ENCODE results near the gene NDUFB10.
"Not testable (repeated sequence)": the region's sequence is repeated elsewhere in the genome, so short reads cannot be mapped to it uniquely, and the experiment has no call there.

The NDUFB10 gene

DNA sequence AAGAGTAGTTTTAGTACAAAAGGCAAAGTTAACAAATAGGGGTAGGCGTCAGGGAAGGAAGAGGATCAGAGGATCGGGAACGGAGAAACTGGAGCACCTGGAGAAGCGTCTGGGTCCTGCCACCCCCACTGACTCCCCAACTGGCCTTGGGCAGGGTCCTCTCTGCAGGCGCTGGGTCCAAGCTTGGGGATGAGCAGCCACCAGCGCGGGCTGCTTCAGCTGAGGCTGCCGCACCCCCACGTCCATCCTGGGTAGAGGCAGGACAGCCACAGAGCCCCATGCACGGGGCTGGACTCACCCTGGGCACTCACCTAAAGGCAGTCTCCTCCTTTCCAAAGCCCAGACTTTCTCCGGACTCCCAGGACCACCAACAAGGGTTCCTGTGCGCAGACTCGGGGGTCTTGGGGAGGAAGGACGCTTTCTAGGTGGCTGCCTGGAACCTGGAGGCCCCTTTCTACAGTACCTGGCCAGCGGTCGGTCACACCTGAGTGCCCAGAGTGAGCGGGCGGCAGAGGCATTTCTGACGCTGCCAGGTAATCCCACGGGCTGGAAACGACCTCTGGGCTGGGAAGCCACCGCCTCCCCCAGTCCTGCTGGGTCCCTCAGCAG is 42.2 kb upstream of the NDUFB10 start:
- Histone ChIP-seq H3K4me1 (ENCODE audit: control insufficient read depth in 1 of 2, insufficient read depth in 2 of 2, low read length in 2 of 2) (peaks cover 20 to 25% of the 10 kb centered on the region in 2 donors), H3K9ac (ENCODE audit: low read depth in 1 of 2, low read length in 2 of 2) (no peak overlapping the region), H3K4me3 (ENCODE audit: low read depth in 1 of 2, low read length in 2 of 2) (no peak overlapping the region), H3K36me3 (ENCODE audit: control insufficient read depth in 1 of 2, insufficient read depth in 2 of 2, low read length in 2 of 2) (no peaks in the 10 kb centered on the region), H3K9me3 (ENCODE audit: control insufficient read depth in 1 of 2, low read length in 2 of 2) (no peaks in the 10 kb centered on the region), H3K27ac (ENCODE audit: low read depth, low read length) (no peak overlapping the region), H3K27me3 (ENCODE audit: control insufficient read depth in 1 of 2, insufficient read depth in 2 of 2, low read length in 2 of 2) (peaks cover 51 to 53% of the 10 kb centered on the region in 2 donors)

DNA sequence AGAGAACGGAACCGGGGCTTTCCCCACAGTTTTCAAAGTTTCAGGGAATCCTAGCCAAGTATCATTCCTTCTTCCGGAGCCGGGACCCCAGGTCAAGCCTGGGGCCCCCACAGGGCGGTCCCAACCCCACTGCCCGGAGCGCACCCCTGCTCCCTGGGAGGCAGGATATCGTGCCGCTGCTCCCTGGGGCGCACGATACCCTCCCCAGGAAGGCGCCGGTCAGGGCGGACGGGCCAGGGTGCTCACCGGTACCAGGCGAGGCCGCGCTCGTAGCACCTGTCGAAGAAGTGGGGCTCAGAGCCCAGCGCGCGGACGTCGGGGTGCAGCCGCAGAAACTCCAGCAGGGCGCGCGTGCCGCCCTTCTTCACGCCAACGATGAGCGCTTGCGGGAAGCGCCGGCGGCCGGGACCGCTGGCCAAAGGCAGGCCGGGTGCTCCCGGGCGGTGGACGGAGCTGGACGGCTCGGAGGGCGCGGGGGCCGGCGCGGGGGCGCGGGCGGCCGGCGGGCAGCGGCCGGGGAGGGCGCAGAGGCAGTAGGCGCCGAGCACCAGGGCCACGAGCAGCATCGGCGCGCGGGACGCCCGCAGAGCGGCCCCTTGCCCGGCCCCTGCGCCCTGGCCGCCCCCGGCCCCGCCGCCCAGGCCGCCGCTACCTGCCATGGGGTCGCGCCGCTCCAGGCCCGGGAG is 41.5 kb upstream of the NDUFB10 start:
- Histone ChIP-seq H3K27me3 (ENCODE audit: control insufficient read depth in 1 of 2, insufficient read depth in 2 of 2, low read length in 2 of 2) (peaks cover 54 to 60% of the 10 kb centered on the region in 2 donors), H3K27ac (ENCODE audit: low read depth, low read length) (no peak overlapping the region), H3K4me1 (ENCODE audit: control insufficient read depth in 1 of 2, insufficient read depth in 2 of 2, low read length in 2 of 2) (peaks cover 15 to 21% of the 10 kb centered on the region in 2 donors), H3K9ac (ENCODE audit: low read depth in 1 of 2, low read length in 2 of 2) (no peak overlapping the region), H3K36me3 (ENCODE audit: control insufficient read depth in 1 of 2, insufficient read depth in 2 of 2, low read length in 2 of 2) (no peaks in the 10 kb centered on the region), H3K4me3 (ENCODE audit: low read depth in 1 of 2, low read length in 2 of 2) (no peak overlapping the region), H3K9me3 (ENCODE audit: control insufficient read depth in 1 of 2, low read length in 2 of 2) (no peaks in the 10 kb centered on the region)

DNA sequence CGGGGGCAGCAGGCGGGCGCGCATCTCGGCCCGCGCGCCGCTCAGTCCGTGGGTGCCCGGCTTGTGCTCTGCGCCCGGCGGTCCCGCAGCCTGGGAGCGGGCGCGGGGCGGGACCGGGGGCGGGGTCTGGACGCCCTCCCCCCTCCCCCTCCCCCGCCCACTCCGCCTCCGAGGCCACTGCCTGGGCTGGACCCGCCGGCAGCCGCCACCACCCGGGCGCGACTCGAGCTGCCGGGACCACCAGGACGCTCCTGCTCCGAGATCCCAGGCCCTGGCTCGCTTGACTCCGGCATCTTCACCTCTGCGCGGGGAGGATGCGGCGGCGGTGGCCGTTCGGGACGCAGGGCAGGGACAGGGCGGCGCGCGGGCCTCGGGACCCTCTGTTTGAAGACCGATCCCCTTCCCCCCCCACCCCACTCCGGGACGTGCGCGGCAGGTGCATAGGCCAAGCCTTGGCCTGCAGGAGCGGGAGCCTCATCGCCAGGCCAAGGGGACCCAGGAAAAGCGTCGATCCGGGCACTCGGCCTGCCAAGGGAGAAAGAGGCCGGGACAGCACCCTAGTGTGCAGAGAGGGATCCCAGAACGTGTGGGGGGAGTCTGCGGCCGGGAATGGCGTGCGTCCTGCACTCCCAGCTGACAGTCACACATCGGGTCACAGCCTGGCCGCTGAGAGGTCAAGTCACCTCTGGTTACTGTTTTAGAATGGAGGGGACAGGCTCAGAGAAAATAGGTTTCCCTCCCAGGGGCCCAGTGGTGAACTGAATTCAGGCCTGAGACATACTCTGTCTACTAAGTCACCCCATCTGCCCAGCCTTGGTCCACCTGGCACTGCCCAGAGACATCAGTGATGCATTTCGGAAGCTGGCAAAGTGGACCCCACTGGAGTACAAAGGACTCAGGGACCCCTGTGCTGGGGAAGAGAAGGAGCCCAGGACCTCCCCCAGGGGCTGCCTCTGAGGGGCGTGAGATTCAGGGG is 40.7 kb upstream of the NDUFB10 start, which contains the start of gene HS3ST6:
HS3ST6 (minus strand) TSS at position 65 of the 976 bp plus-strand sequence. CDS start 92 bp downstream, outside the sequence.
- Histone ChIP-seq H3K27me3 (ENCODE audit: control insufficient read depth in 1 of 2, insufficient read depth in 2 of 2, low read length in 2 of 2) (peaks cover 60 to 68% of the 10 kb centered on the region in 2 donors), H3K4me3 (ENCODE audit: low read depth in 1 of 2, low read length in 2 of 2) (no peak within 1 kb of the TSS), H3K27ac (ENCODE audit: low read depth, low read length) (no peak within 1 kb of the TSS), H3K36me3 (ENCODE audit: control insufficient read depth in 1 of 2, insufficient read depth in 2 of 2, low read length in 2 of 2) (no peaks in the 10 kb centered on the region), H3K9me3 (ENCODE audit: control insufficient read depth in 1 of 2, low read length in 2 of 2) (no peaks in the 10 kb centered on the region), H3K9ac (ENCODE audit: low read depth in 1 of 2, low read length in 2 of 2) (no peak within 1 kb of the TSS), H3K4me1 (ENCODE audit: control insufficient read depth in 1 of 2, insufficient read depth in 2 of 2, low read length in 2 of 2) (peaks cover 10 to 23% of the 10 kb centered on the region in 2 donors)

DNA sequence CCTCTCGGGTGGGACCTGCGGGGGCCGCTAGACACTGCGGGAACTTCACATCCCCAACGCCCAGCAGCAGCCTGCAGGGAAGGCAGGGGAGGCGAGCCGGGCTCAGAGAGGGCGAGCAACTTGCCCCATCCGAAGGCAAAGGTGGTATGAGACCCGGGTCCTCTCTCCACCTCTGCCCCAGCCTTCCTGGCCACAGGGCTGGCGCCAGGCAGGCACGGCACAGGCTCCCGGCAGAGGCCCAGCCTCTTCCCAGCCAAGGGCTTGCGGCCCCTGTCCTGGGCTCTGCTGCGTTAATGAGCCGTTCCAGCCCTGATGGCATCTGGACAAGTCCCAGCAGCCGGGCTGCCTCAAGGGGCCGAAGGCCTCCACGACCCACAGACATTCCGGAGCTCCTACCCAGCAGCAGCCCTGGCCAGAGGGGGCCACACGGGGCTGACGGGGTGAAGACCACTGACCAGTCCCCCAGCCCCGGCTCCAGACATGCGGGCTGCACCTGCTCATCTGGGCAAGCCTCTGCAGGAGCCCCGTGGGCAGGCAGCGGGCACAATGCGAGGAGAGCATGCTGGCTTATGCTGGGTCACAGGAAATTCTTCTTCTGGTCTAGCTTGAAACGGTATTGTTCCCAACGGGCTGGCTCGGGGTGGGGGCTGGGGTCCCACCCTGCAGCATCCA is 39.9 kb upstream of the NDUFB10 start:
- peaks cover 60 to 70% of the 10 kb centered on the region in 2 donors for H3K27me3 ChIP-seq (ENCODE audit: control insufficient read depth in 1 of 2, insufficient read depth in 2 of 2, low read length in 2 of 2)

DNA sequence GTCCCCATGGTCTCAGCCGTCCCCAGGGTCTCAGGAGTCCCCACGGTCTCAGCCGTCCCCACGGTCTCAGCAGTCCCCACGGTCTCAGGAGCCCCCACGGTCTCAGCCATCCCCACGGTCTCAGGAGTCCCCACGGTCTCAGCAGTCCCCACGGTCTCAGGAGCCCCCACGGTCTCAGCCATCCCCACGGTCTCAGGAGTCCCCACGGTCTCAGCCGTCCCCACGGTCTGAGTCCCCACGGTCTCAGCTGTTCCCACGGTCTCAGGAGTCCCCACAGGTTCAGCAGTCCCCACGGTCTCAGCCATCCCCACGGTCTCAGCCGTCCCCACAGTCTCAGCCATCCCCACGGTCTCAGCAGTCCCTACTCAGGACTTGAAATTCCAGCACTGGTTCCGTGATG is 39.2 kb upstream of the NDUFB10 start:
- H3K36me3 ChIP-seq (ENCODE audit: control insufficient read depth in 1 of 2, insufficient read depth in 2 of 2, low read length in 2 of 2); H3K9me3 ChIP-seq (ENCODE audit: control insufficient read depth in 1 of 2, low read length in 2 of 2); H3K4me3 ChIP-seq (ENCODE audit: low read depth in 1 of 2, low read length in 2 of 2); H3K9ac ChIP-seq (ENCODE audit: low read depth in 1 of 2, low read length in 2 of 2); H3K27ac ChIP-seq (ENCODE audit: low read depth, low read length): not testable (repeated sequence)
- H3K27me3 ChIP-seq (ENCODE audit: control insufficient read depth in 1 of 2, insufficient read depth in 2 of 2, low read length in 2 of 2) = peaks cover 60 to 70% of the 10 kb centered on the region in 2 donors
- peaks cover 4 to 15% of the 10 kb centered on the region in 2 donors for H3K4me1 ChIP-seq (ENCODE audit: control insufficient read depth in 1 of 2, insufficient read depth in 2 of 2, low read length in 2 of 2)

More for the DNA sequence above, 39.9 kb upstream of the NDUFB10 start:
- Histone ChIP-seq H3K27ac (ENCODE audit: low read depth, low read length) (no peak overlapping the region), H3K36me3 (ENCODE audit: control insufficient read depth in 1 of 2, insufficient read depth in 2 of 2, low read length in 2 of 2) (no peaks in the 10 kb centered on the region), H3K9ac (ENCODE audit: low read depth in 1 of 2, low read length in 2 of 2) (no peak overlapping the region), H3K4me3 (ENCODE audit: low read depth in 1 of 2, low read length in 2 of 2) (no peak overlapping the region), H3K9me3 (ENCODE audit: control insufficient read depth in 1 of 2, low read length in 2 of 2) (no peaks in the 10 kb centered on the region), H3K4me1 (ENCODE audit: control insufficient read depth in 1 of 2, insufficient read depth in 2 of 2, low read length in 2 of 2) (peaks cover 6 to 17% of the 10 kb centered on the region in 2 donors)

DNA sequence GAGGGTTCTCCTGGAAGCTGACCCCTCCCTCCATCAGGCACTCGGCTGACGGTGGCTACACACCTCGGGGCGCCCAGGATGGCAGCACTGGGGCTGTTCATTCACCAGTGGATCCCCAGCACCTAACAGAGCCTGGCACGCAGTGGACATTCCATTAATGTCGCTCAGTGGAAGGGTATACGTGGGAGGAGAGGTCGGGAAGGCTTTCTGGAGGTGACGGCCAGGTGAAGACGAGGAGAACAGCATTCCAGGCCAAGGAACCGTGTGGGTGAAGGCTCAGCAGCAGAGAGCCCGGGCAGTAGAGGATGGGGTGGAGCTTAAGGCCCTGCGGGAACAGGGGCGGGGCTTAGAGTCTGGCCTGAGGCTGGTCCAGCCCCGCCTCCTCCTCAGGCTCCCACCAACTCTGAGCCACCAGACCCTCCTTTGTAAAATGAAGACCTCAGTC is 38.6 kb upstream of the NDUFB10 start:
- peaks cover 58 to 67% of the 10 kb centered on the region in 2 donors for H3K27me3 ChIP-seq (ENCODE audit: control insufficient read depth in 1 of 2, insufficient read depth in 2 of 2, low read length in 2 of 2)
- peaks cover 4 to 15% of the 10 kb centered on the region in 2 donors for H3K4me1 ChIP-seq (ENCODE audit: control insufficient read depth in 1 of 2, insufficient read depth in 2 of 2, low read length in 2 of 2)

DNA sequence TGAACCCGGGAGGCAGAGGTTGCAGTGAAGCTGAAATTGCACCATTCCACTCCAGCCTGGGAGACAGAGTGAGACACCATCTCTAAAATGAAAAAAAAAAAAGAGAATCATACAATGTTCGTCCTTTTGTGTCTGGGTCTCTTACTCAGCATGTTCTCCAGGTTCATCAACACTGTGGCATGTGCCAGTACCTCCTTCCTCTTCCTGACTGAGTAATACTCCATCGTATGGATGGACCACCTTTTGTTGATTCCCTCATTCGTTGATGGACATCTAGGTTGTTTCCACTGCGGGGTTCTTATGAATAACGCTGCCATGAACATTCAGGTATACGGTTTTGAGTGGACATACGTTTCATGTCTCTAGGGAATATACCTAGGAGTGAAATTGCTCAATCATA is 37.0 kb upstream of the NDUFB10 start:
- no peaks in the 10 kb centered on the region for H3K36me3 ChIP-seq (ENCODE audit: control insufficient read depth in 1 of 2, insufficient read depth in 2 of 2, low read length in 2 of 2)
- H3K27ac ChIP-seq (ENCODE audit: low read depth, low read length) = no peak overlapping the region
- H3K9ac ChIP-seq (ENCODE audit: low read depth in 1 of 2, low read length in 2 of 2) = no peak overlapping the region
- H3K4me3 ChIP-seq (ENCODE audit: low read depth in 1 of 2, low read length in 2 of 2) = no peak overlapping the region
- no peaks in the 10 kb centered on the region for H3K9me3 ChIP-seq (ENCODE audit: control insufficient read depth in 1 of 2, low read length in 2 of 2)
- peaks cover 4 to 15% of the 10 kb centered on the region in 2 donors for H3K4me1 ChIP-seq (ENCODE audit: control insufficient read depth in 1 of 2, insufficient read depth in 2 of 2, low read length in 2 of 2)
- peaks cover 44 to 51% of the 10 kb centered on the region in 2 donors for H3K27me3 ChIP-seq (ENCODE audit: control insufficient read depth in 1 of 2, insufficient read depth in 2 of 2, low read length in 2 of 2)

More for the DNA sequence above, 38.6 kb upstream of the NDUFB10 start:
- Histone ChIP-seq H3K36me3 (ENCODE audit: control insufficient read depth in 1 of 2, insufficient read depth in 2 of 2, low read length in 2 of 2) (no peaks in the 10 kb centered on the region), H3K9ac (ENCODE audit: low read depth in 1 of 2, low read length in 2 of 2) (no peak overlapping the region), H3K27ac (ENCODE audit: low read depth, low read length) (no peak overlapping the region), H3K9me3 (ENCODE audit: control insufficient read depth in 1 of 2, low read length in 2 of 2) (no peaks in the 10 kb centered on the region), H3K4me3 (ENCODE audit: low read depth in 1 of 2, low read length in 2 of 2) (no peak overlapping the region)

DNA sequence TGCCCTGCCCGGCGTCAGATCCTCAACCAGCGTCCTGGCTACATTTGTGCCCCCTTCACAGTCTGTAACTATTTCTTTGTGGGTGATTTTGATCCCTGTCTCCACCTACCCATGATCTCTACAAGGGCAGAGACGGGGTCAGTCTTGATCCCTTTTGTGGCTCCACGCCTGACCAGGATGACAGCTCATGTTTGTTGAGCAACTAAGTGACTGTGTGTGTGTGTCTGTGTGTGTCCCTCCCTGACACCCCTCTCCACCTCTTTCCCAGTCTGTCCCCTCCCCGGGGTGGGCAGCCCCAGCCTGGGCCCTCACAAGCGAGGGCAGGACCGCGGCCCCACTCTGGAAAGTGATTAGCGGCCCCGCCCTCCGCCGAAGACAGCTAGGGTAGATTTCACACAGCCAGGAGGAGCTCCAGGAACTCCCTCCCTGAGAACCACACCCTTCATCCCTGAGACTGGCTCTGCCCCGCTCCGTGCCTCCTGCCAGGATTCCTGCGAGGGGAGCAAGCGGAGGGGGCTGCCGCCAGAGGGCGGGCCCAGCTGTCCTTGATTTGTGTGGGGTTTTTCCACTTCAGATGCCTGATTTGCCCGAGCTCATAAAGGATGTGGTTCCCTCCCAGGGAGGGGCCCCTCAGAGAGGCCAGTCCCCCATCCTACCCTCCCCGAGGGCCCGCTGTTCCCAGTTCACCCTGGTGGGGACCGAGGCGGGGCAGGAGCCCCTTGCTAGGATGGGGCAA is 35.9 kb upstream of the NDUFB10 start:
- Histone ChIP-seq H3K27ac (ENCODE audit: low read depth, low read length) (no peak overlapping the region), H3K9me3 (ENCODE audit: control insufficient read depth in 1 of 2, low read length in 2 of 2) (no peaks in the 10 kb centered on the region), H3K9ac (ENCODE audit: low read depth in 1 of 2, low read length in 2 of 2) (no peak overlapping the region), H3K4me1 (ENCODE audit: control insufficient read depth in 1 of 2, insufficient read depth in 2 of 2, low read length in 2 of 2) (peaks cover 4 to 10% of the 10 kb centered on the region in 2 donors), H3K4me3 (ENCODE audit: low read depth in 1 of 2, low read length in 2 of 2) (no peak overlapping the region), H3K27me3 (ENCODE audit: control insufficient read depth in 1 of 2, insufficient read depth in 2 of 2, low read length in 2 of 2) (peaks cover 39 to 46% of the 10 kb centered on the region in 2 donors), H3K36me3 (ENCODE audit: control insufficient read depth in 1 of 2, insufficient read depth in 2 of 2, low read length in 2 of 2) (no peaks in the 10 kb centered on the region)

DNA sequence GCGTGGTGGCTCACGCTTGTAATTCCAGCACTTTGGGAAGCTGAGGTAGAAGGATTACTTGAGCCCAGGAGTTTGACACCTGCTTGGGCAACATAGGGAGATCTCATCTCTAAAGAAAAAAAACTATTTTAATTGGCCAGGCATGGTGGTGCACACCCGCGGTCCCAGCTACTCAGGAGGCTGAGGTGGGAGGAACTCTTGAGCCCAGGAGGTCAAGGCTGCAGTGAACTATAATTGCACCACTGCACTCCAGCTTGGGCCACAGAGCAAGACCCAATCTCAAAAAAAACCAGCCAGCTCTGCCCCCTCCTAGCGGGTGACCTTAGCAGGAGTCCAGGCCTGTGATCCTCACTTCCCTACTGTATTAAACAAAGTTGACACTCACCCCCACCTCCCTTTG is 35.2 kb upstream of the NDUFB10 start:
- no peak overlapping the region for H3K4me3 ChIP-seq (ENCODE audit: low read depth in 1 of 2, low read length in 2 of 2)
- H3K9me3 ChIP-seq (ENCODE audit: control insufficient read depth in 1 of 2, low read length in 2 of 2) = no peaks in the 10 kb centered on the region
- H3K36me3 ChIP-seq (ENCODE audit: control insufficient read depth in 1 of 2, insufficient read depth in 2 of 2, low read length in 2 of 2) = no peaks in the 10 kb centered on the region
- H3K27ac ChIP-seq (ENCODE audit: low read depth, low read length) = no peak overlapping the region
- H3K27me3 ChIP-seq (ENCODE audit: control insufficient read depth in 1 of 2, insufficient read depth in 2 of 2, low read length in 2 of 2) = peaks cover 33 to 40% of the 10 kb centered on the region in 2 donors
- peaks cover 4 to 6% of the 10 kb centered on the region in 2 donors for H3K4me1 ChIP-seq (ENCODE audit: control insufficient read depth in 1 of 2, insufficient read depth in 2 of 2, low read length in 2 of 2)
- no peak overlapping the region for H3K9ac ChIP-seq (ENCODE audit: low read depth in 1 of 2, low read length in 2 of 2)

Data from duodenal mucosa (tissue), 2 donors.